H1 (cell line): ENCODE data around the gene YWHAG. TPM values are rescaled to one million over a fixed set of nuclear protein-coding genes. Genes with fewer than 3 reads are reported as not detected.
A peak's percentile ranks its signal among the peaks of the same experiment; 100 is the strongest.

ENCODE experiments used
- CTCF ChIA-PET: fragments of 300-600 bp; sonication (Branson Sonifier 250); formaldehyde crosslinking; loops from one replicate; lab custom pipeline; 2021; ENCODE audit not compliant: partially characterized antibody; lab: Charles Lee
- POLR2A ChIA-PET: fragments of 300-600 bp; sonication (Branson Sonifier 250); formaldehyde crosslinking; loops from one replicate; lab custom pipeline; 2021; ENCODE audit warnings: inconsistent platforms; ENCODE audit not compliant: partially characterized antibody; lab: Charles Lee
- DNase-seq, 2 experiments: peaks; one replicate each; pipeline versions ENCODE4 v3.0.0 to v3.0.0-alpha.2; 2010 to 2022; ENCODE audit warnings: low spot score in 2 of 2, low read depth in 1 of 2, mixed read lengths in 1 of 2
- FAIRE-seq: peaks from 2 replicates; lab custom pipeline; 2011; peaks lifted over from hg19 to GRCh38; lab: Jason Lieb, UNC
- H2AFZ ChIP-seq: 2 replicates; pipeline ENCODE4 v1.8.1; 2012; ENCODE audit warnings: low read length, inconsistent platforms
- H2AK5ac ChIP-seq: 2 replicates; pipeline ENCODE4 v1.6.1; 2013; ENCODE audit warnings: low read depth, low read length
- H2BK120ac ChIP-seq: replicated peaks from 2 replicates; pipeline ENCODE3; 2013; ENCODE audit warnings: low read depth, low read length, inconsistent platforms
- H2BK12ac ChIP-seq: 2 replicates; pipeline ENCODE4 v1.6.1; 2013; ENCODE audit warnings: low read depth, low read length
- H2BK15ac ChIP-seq: 2 replicates; pipeline ENCODE4 v1.6.1; 2013; ENCODE audit warnings: low read length
- H2BK20ac ChIP-seq: 2 replicates; pipeline ENCODE4 v1.6.1; 2013; ENCODE audit warnings: low read length
- H2BK5ac ChIP-seq: 2 replicates; pipeline ENCODE4 v1.6.1; 2013; ENCODE audit warnings: low read depth, low read length
- H3K14ac ChIP-seq: 2 replicates; pipeline ENCODE4 v1.6.1; 2013; ENCODE audit warnings: inconsistent platforms; ENCODE audit not compliant: insufficient read length
- H3K18ac ChIP-seq: 2 replicates; pipeline ENCODE4 v1.6.1; 2013; ENCODE audit warnings: low read length; ENCODE audit errors: extremely low read depth
- H3K23ac ChIP-seq: 2 replicates; pipeline ENCODE4 v1.6.1; 2013; ENCODE audit warnings: inconsistent platforms; ENCODE audit not compliant: insufficient read length
- H3K23me2 ChIP-seq: 2 replicates; pipeline ENCODE4 v1.6.1; 2013; ENCODE audit warnings: low read depth, low read length
- H3K27ac ChIP-seq: 2 replicates; pipeline ENCODE4 v1.6.1; 2011; ENCODE audit warnings: low read depth, low read length, inconsistent platforms
- H3K27me3 ChIP-seq, 4 experiments: replicated peaks in 1 of 4; 1 replicate in 1 of 4; 2 replicates in 3 of 4; pipeline versions ENCODE4 v1.6.1 to v1.8.1; 2011 to 2013; ENCODE audit warnings: low read length in 3 of 4, mild to moderate bottlenecking in 3 of 4, inconsistent platforms in 2 of 4, mixed read lengths in 2 of 4, moderate library complexity in 1 of 4; ENCODE audit not compliant: control insufficient read depth in 3 of 4, insufficient read depth in 3 of 4; ENCODE audit errors: extremely low read depth in 1 of 4
- H3K36me3 ChIP-seq, 4 experiments: 2 replicates each; pipeline versions ENCODE4 v1.6.1 to v1.8.1; 2011 to 2013; ENCODE audit warnings: mild to moderate bottlenecking in 4 of 4, low read length in 3 of 4, moderate library complexity in 2 of 4, control low read depth in 1 of 4, inconsistent platforms in 1 of 4; ENCODE audit not compliant: insufficient read depth in 4 of 4, control insufficient read depth in 2 of 4
- H3K4ac ChIP-seq: replicated peaks from 2 replicates; pipeline ENCODE3; 2013; ENCODE audit warnings: low read length, low read depth, mixed read lengths, inconsistent platforms; ENCODE audit not compliant: insufficient read length
- H3K4me1 ChIP-seq, 4 experiments: replicated peaks in 1 of 4; 1 replicate in 1 of 4; 2 replicates in 3 of 4; pipeline versions ENCODE4 v1.6.1 to v1.8.1; 2011 to 2013; ENCODE audit warnings: low read length in 3 of 4, inconsistent platforms in 2 of 4, mixed read lengths in 1 of 4; ENCODE audit not compliant: insufficient read depth in 4 of 4, control insufficient read depth in 3 of 4
- H3K4me2 ChIP-seq, 2 experiments: 2 replicates each; pipeline versions ENCODE4 v1.6.1 to v1.8.1; 2011 to 2013; ENCODE audit warnings: low read depth in 2 of 2, low read length in 2 of 2, control low read depth in 1 of 2, inconsistent platforms in 1 of 2, mild to moderate bottlenecking in 1 of 2; ENCODE audit not compliant: insufficient read depth in 1 of 2
- H3K4me3 ChIP-seq, 4 experiments: fragments of 200-600, 300-600 bp in 1 of 4; sonication (generic), shearing (Covaris generic), sonication (Bioruptor Twin) in 1 of 4; 2 replicates each; pipeline versions ENCODE4 v1.5.1 to v1.8.1; 2011 to 2016; ENCODE audit warnings: low read length in 4 of 4, low read depth in 3 of 4, control low read depth in 2 of 4, inconsistent platforms in 2 of 4, mild to moderate bottlenecking in 2 of 4, mixed read lengths in 1 of 4, moderate library complexity in 1 of 4; ENCODE audit not compliant: insufficient read depth in 2 of 4; ENCODE audit errors: extremely low read depth in 1 of 4
- H3K56ac ChIP-seq: replicated peaks from 2 replicates; pipeline ENCODE3; 2013; ENCODE audit warnings: low read depth, mild to moderate bottlenecking, mixed read lengths, low read length, inconsistent platforms; ENCODE audit not compliant: insufficient read length
- H3K79me1 ChIP-seq: 2 replicates; pipeline ENCODE4 v1.6.1; 2013; ENCODE audit warnings: low read depth, low read length, control low read depth
- H3K79me2 ChIP-seq, 2 experiments: 2 replicates each; pipeline versions ENCODE4 v1.6.1 to v1.8.1; 2012 to 2013; ENCODE audit warnings: low read length in 2 of 2, mild to moderate bottlenecking in 2 of 2, inconsistent platforms in 1 of 2; ENCODE audit not compliant: insufficient read depth in 2 of 2, control insufficient read depth in 1 of 2
- H3K9ac ChIP-seq, 4 experiments: replicated peaks in 1 of 4; 1 replicate in 1 of 4; 2 replicates in 3 of 4; pipeline versions ENCODE4 v1.6.1 to v1.8.1; 2011 to 2013; ENCODE audit warnings: low read depth in 3 of 4, low read length in 3 of 4, control low read depth in 2 of 4, mild to moderate bottlenecking in 2 of 4, moderate library complexity in 2 of 4, inconsistent platforms in 1 of 4; ENCODE audit errors: extremely low read depth in 1 of 4
- H3K9me3 ChIP-seq, 2 experiments: 2 replicates each; pipeline versions ENCODE4 v1.6.1 to v1.8.1; 2012 to 2013; ENCODE audit warnings: mild to moderate bottlenecking in 2 of 2, moderate library complexity in 2 of 2, control low read depth in 1 of 2, inconsistent platforms in 1 of 2, low read depth in 1 of 2, low read length in 1 of 2, mixed read lengths in 1 of 2; ENCODE audit not compliant: insufficient read depth in 2 of 2
- H4K20me1 ChIP-seq, 2 experiments: replicated peaks in 1 of 2; 2 replicates each; pipeline versions ENCODE3 to v1.8.1; 2011 to 2013; ENCODE audit warnings: inconsistent platforms in 2 of 2, low read length in 2 of 2, mild to moderate bottlenecking in 1 of 2; ENCODE audit not compliant: insufficient read depth in 2 of 2, control insufficient read depth in 1 of 2
- H4K5ac ChIP-seq: 2 replicates; pipeline ENCODE4 v1.6.1; 2013; ENCODE audit warnings: low read length, low read depth, mixed read lengths, inconsistent platforms; ENCODE audit not compliant: insufficient read length
- H4K8ac ChIP-seq: 2 replicates; pipeline ENCODE4 v1.8.0; 2013; ENCODE audit warnings: mild to moderate bottlenecking, moderate library complexity, low read length, inconsistent platforms; ENCODE audit not compliant: insufficient read depth; ENCODE audit errors: extremely low read depth
- H4K91ac ChIP-seq: replicated peaks from 2 replicates; pipeline ENCODE3; 2013; ENCODE audit warnings: low read length, mixed read lengths, inconsistent platforms; ENCODE audit not compliant: insufficient read length
- ATF2 ChIP-seq: IDR thresholded peaks from 2 replicates; pipeline ENCODE4 v1.6.1; 2012; ENCODE audit warnings: low read length, inconsistent platforms
- ATF3 ChIP-seq: IDR thresholded peaks from 2 replicates; pipeline ENCODE4 v1.6.1; 2011; ENCODE audit warnings: low read depth, mild to moderate bottlenecking, low read length; ENCODE audit not compliant: insufficient read depth
- BCL11A ChIP-seq, 2 experiments: IDR thresholded peaks; one replicate each; pipeline ENCODE4 v1.6.1; 2011; ENCODE audit warnings: low read depth in 2 of 2, low read length in 2 of 2, mild to moderate bottlenecking in 2 of 2
- CHD2 ChIP-seq: IDR thresholded peaks from 2 replicates; pipeline ENCODE4 v1.6.1; 2012; ENCODE audit warnings: low read length, improper control_type of control experiment
- CREB1 ChIP-seq: IDR thresholded peaks from 2 replicates; pipeline ENCODE4 v1.6.1; 2012; ENCODE audit warnings: inconsistent platforms
- POLR2A ChIP-seq, 2 experiments: IDR thresholded peaks; 1 replicate in 1 of 2; 2 replicates in 1 of 2; pipeline ENCODE4 v1.6.1; 2011; ENCODE audit warnings: low read depth in 2 of 2, low read length in 2 of 2, mild to moderate bottlenecking in 2 of 2; ENCODE audit errors: control extremely low read depth in 1 of 2
- POLR2AphosphoS5 ChIP-seq: IDR thresholded peaks from 2 replicates; pipeline ENCODE4 v1.6.1; 2011; ENCODE audit warnings: low read depth, low read length
- RXRA ChIP-seq: IDR thresholded peaks from 2 replicates; pipeline ENCODE4 v1.6.1; 2011; ENCODE audit warnings: low read depth, mild to moderate bottlenecking, low read length, moderate library complexity; ENCODE audit not compliant: insufficient read depth
- SP4 ChIP-seq: IDR thresholded peaks from 2 replicates; pipeline ENCODE4 v1.6.1; 2012; ENCODE audit warnings: low read length, inconsistent platforms
- TAF7 ChIP-seq: optimal IDR thresholded peaks from 2 replicates; pipeline ENCODE3; 2011; ENCODE audit warnings: low read depth, mild to moderate bottlenecking, inconsistent platforms, low read length, moderate library complexity, borderline replicate concordance
- USF2 ChIP-seq: IDR thresholded peaks from 2 replicates; pipeline ENCODE4 v1.6.1; 2011; ENCODE audit warnings: low read length, improper control_type of control experiment
- WGBS, 2 experiments: shearing (Covaris generic) in 1 of 2; methylation state at CpG; one replicate each; pipeline versions ENCODE4 v1.1.6 to v1.1.7; 2013 to 2015; ENCODE audit warnings: low lambda C conversion rate in 2 of 2, mixed read lengths in 2 of 2, inconsistent platforms in 1 of 2, low coverage in 1 of 2, missing lambda C conversion rate in 1 of 2; ENCODE audit not compliant: insufficient replicate concordance in 2 of 2, insufficient coverage in 1 of 2, insufficient read length in 1 of 2; ENCODE audit errors: extremely low coverage in 1 of 2, missing lambda C conversion rate in 1 of 2; 5-methylcytosine and 5-hydroxymethylcytosine counted together
- polyA plus RNA-seq, 7 experiments: library from polyadenylated mRNA; depleted of rRNA in 3 of 7; stranded (reverse) in 5 of 7; unstranded in 2 of 7; fragments of >200 nt in 5 of 7; fragments of 200-250 nt in 2 of 7; gene quantifications; 1 replicate in 5 of 7; 2 replicates in 1 of 7; 4 replicates in 1 of 7; pipeline versions ENCODE4 v1.2.1 to v1.2.3, GENCODE V29; 2011 to 2013; ENCODE audit warnings: missing spikeins in 2 of 7, mixed read lengths in 2 of 7
- total RNA-seq: library from RNA; stranded (reverse); fragmentation: NEBNext Ultra II Directional; extraction: Animal tissue kit (Norgen Biotek cat#: 25700); gene quantifications from 2 replicates; pipeline ENCODE4 v1.2.1, GENCODE V29; 2021

Gene YWHAG
- total and polyA plus RNA-seq, 2 of the 8 experiments (the other 6 are each of a cell fraction or from before 2014, with no cell fraction given) = 57.2 to 241 TPM

GRCh38 chr7:76315364-76315763 lies 43.4 kb downstream of the YWHAG start:
- Histone ChIP-seq H4K20me1 (peaks cover 0 to 1% of the 10 kb centered on the region in 2 experiments), H2BK20ac (no peak overlapping the region), H2BK12ac (no peak overlapping the region), H3K79me1 (no peaks in the 10 kb centered on the region), H3K23ac (no peak overlapping the region), H3K4me2 (no peak overlapping the region), H3K23me2 (peaks cover 4% of the 10 kb centered on the region; the same call in 1 of the 2 replicates), H3K4me1 (peaks cover 0 to 14% (median 7%) of the 10 kb centered on the region in 4 experiments; a peak in 6 of 7 replicates), H2BK120ac (no peak overlapping the region), H3K36me3 (no peaks in the 10 kb centered on the region), H3K79me2 (no peaks in the 10 kb centered on the region), H2BK5ac (no peak overlapping the region), H3K27me3 (no peaks in the 10 kb centered on the region), H3K27ac (no peak overlapping the region), H3K56ac (no peak overlapping the region), H2BK15ac (0 out of 2 replicates have a peak overlapping the region, but pooled peaks have one; percentile 72), H3K4me3 (no peak overlapping the region), H2AK5ac (no peak overlapping the region), H3K18ac (no peak overlapping the region), H3K14ac (no peak overlapping the region), H4K8ac (no peak overlapping the region), H3K9me3 (no peaks in the 10 kb centered on the region), H3K4ac (no peak overlapping the region), H4K91ac (no peak overlapping the region), H2AFZ (no peak overlapping the region), H4K5ac (no peak overlapping the region), H3K9ac (no peak overlapping the region)
- FAIRE-seq (no peak), DNase-seq (no peak)
- ChIA-PET CTCF (interaction anchor here (0.8 to 20.9 kb wide), 9 partner anchors 25 to 286 kb away, joined by 3 to 426 read pairs (median 10); no protein-coding TSS in a partner anchor), POLR2A (interaction anchor here (1.1 to 4.7 kb wide), 4 partner anchors 9 to 248 kb away, joined by 3 to 31 read pairs (median 7); no protein-coding TSS in a partner anchor)
- 92% methylated on average over 5 of the region's 5 CpGs; no CpG with 5 or more reads in 1 of the 2 experiments for WGBS, 2 experiments
- TF ChIP-seq USF2 = no peak
- TF ChIP-seq TAF7 = no peak
- TF ChIP-seq POLR2A (IDR thresholded peaks at IDR 0.05; ENCODE audit: control extremely low read depth in 1 of 2, low read depth in 2 of 2, low read length in 2 of 2) = no peak
- no peak for TF ChIP-seq ATF3
- no peak for TF ChIP-seq BCL11A (IDR thresholded peaks at IDR 0.05; ENCODE audit: low read depth in 2 of 2, low read length in 2 of 2)
- TF ChIP-seq CHD2 = no peak
- TF ChIP-seq ATF2 = no peak
- TF ChIP-seq SP4 = no peak
- TF ChIP-seq CREB1 = no peak
- no peak for TF ChIP-seq POLR2AphosphoS5
- TF ChIP-seq RXRA = no peak
